Kidney (tissue), 14 donors: ENCODE data around the gene TRNT1. TPM values are rescaled to one million over a fixed set of nuclear protein-coding genes. Genes with fewer than 3 reads are reported as not detected.

Experiments used
- DNase-seq, 5 donors: peaks; one replicate each; pipeline ENCODE4 v3.0.0-alpha.2; 2013 to 2020
- FAIRE-seq: peaks from 2 replicates; lab custom pipeline; 2012; peaks lifted over from hg19 to GRCh38; lab: Jason Lieb, UNC
- H3K27ac ChIP-seq, 2 donors: one replicate each; pipeline ENCODE4 v1.7.0; 2013; ENCODE audit warnings: low read depth in 2 of 2, low read length in 2 of 2, inconsistent platforms in 1 of 2
- H3K27me3 ChIP-seq: one replicate; pipeline ENCODE4 v1.7.1; 2013; ENCODE audit warnings: low read length, inconsistent platforms; ENCODE audit not compliant: control insufficient read depth, insufficient read depth
- H3K36me3 ChIP-seq, 3 donors: one replicate each; pipeline versions ENCODE4 v1.7.0 to v1.7.1; 2013; ENCODE audit warnings: low read length in 3 of 3, control low read depth in 1 of 3, inconsistent platforms in 1 of 3; ENCODE audit not compliant: insufficient read depth in 3 of 3, control insufficient read depth in 2 of 3
- H3K4me1 ChIP-seq, 3 donors: one replicate each; pipeline versions ENCODE4 v1.7.0 to v1.7.1; 2013; ENCODE audit warnings: low read length in 3 of 3, inconsistent platforms in 1 of 3, low read depth in 1 of 3; ENCODE audit not compliant: control insufficient read depth in 2 of 3, insufficient read depth in 2 of 3
- H3K4me3 ChIP-seq, 3 donors: one replicate each; pipeline versions ENCODE4 v1.7.0 to v1.8.1; 2013; ENCODE audit warnings: low read length in 3 of 3, control low read depth in 1 of 3, inconsistent platforms in 1 of 3
- H3K9ac ChIP-seq, 3 donors: one replicate each; pipeline versions ENCODE4 v1.7.0 to v1.7.1; 2013; ENCODE audit warnings: low read length in 3 of 3, control low read depth in 1 of 3, inconsistent platforms in 1 of 3
- H3K9me3 ChIP-seq, 3 donors: one replicate each; pipeline versions ENCODE4 v1.7.0 to v1.7.1; 2013; ENCODE audit warnings: low read length in 3 of 3, control low read depth in 1 of 3, inconsistent platforms in 1 of 3; ENCODE audit not compliant: control insufficient read depth in 2 of 3, insufficient read depth in 1 of 3
- intact Hi-C: fragments of 100-400 bp; cut with DNase I; formaldehyde crosslinking; loops from one replicate; pipeline ENCODE4 v1.11.1; 2022
- polyA plus RNA-seq: library from polyadenylated mRNA; stranded (reverse); fragments of 350-450 nt; fragmentation: Illumina TruSeq; extraction: RNeasy Lipid Tissue Mini Kit (QIAGEN cat#74804); gene quantifications from one replicate; pipeline ENCODE4 v1.2.3, GENCODE V29; 2014; ENCODE audit warnings: low read depth, low replicate concordance; ENCODE audit not compliant: insufficient read depth
- total RNA-seq: library from RNA; stranded (reverse); fragmentation: NEBNext Ultra II Directional; extraction: Animal tissue kit (Norgen Biotek cat#: 25700); gene quantifications from one replicate; pipeline ENCODE4 v1.2.1, GENCODE V29; 2021
- TF ChIP-seq, protein P1 (sequence below): IDR thresholded peaks from 3 replicates; pipeline ENCODE4 v1.5.1; 2012; ENCODE audit warnings: mild to moderate bottlenecking, moderate library complexity, borderline replicate concordance; ENCODE audit not compliant: insufficient read depth; ENCODE audit errors: extremely low read depth
- donor health status: control.
- donor health status: control.
- donor health status: control.
- donor health status: control.
- donor health status: control.
- donor health status: DM: yes; HTN: yes; CAD: no.
- donor health status: Normal renal cell carcinoma (clear cell type).

The TRNT1 gene
- total and polyA plus RNA-seq, 2 donors from 2014 or later = 17.5 to 27.3 TPM

DNA sequence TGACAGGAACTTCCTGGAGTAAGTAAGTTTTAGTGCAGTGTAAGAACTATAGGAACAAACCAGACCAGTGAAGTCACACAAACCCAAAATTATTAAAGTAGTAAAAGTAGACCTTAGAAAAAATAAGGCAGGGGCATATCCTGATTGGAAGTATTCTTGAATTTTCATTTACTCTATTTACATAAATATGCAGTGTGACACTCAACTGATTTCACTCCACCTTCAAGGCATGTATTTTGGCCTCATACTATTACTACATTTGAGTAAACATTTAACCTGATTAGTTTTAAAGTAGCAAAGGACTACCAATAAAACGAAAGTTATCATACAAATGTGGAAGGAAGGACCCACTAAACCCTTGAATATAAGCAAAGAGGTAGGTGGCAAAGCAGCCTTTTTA lies 22.8 kb downstream of the TRNT1 start:
- no peak for FAIRE-seq
- Histone ChIP-seq H3K27ac (no peak overlapping the region), H3K9me3 (no peaks in the 10 kb centered on the region), H3K4me1 (no peaks in the 10 kb centered on the region), H3K9ac (no peak overlapping the region), H3K36me3 (peaks cover 12 to 58% (median 27%) of the 10 kb centered on the region in 3 donors), H3K27me3 (no peaks in the 10 kb centered on the region), H3K4me3 (no peak overlapping the region)
- TF ChIP-seq, protein P1, sequence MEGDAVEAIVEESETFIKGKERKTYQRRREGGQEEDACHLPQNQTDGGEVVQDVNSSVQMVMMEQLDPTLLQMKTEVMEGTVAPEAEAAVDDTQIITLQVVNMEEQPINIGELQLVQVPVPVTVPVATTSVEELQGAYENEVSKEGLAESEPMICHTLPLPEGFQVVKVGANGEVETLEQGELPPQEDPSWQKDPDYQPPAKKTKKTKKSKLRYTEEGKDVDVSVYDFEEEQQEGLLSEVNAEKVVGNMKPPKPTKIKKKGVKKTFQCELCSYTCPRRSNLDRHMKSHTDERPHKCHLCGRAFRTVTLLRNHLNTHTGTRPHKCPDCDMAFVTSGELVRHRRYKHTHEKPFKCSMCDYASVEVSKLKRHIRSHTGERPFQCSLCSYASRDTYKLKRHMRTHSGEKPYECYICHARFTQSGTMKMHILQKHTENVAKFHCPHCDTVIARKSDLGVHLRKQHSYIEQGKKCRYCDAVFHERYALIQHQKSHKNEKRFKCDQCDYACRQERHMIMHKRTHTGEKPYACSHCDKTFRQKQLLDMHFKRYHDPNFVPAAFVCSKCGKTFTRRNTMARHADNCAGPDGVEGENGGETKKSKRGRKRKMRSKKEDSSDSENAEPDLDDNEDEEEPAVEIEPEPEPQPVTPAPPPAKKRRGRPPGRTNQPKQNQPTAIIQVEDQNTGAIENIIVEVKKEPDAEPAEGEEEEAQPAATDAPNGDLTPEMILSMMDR = no peak
- no peak for DNase-seq
- intact Hi-C loops = no loop called here

DNA sequence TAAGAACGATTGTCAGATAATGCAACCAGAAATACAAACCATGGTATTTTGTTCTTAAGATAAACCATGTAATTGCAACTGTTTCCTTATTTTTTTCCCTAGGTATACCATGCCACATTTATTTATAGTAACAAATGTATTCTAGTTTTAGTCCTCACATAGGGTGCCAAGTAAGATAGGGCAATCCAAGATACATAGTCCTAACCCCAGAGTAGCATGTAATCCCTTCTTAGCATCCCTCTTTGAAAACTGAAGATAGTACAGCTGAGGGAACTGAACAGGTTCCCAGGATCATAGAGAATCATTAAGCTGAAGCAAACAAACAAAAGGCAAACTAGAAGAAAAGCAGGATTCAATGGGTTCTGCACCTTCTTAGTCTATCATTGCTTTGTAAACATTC lies 24.8 kb downstream of the TRNT1 start:
- H3K27me3 ChIP-seq = no peaks in the 10 kb centered on the region
- intact Hi-C loops = no loop called here
- no peak overlapping the region for H3K4me3 ChIP-seq
- no peaks in the 10 kb centered on the region for H3K9me3 ChIP-seq
- no peaks in the 10 kb centered on the region for H3K4me1 ChIP-seq
- H3K36me3 ChIP-seq = peaks cover 9 to 60% (median 30%) of the 10 kb centered on the region in 3 donors
- TF ChIP-seq, protein P1 = no peak
- H3K27ac ChIP-seq = no peak overlapping the region
- DNase-seq = no peak
- FAIRE-seq = no peak
- no peak overlapping the region for H3K9ac ChIP-seq

DNA sequence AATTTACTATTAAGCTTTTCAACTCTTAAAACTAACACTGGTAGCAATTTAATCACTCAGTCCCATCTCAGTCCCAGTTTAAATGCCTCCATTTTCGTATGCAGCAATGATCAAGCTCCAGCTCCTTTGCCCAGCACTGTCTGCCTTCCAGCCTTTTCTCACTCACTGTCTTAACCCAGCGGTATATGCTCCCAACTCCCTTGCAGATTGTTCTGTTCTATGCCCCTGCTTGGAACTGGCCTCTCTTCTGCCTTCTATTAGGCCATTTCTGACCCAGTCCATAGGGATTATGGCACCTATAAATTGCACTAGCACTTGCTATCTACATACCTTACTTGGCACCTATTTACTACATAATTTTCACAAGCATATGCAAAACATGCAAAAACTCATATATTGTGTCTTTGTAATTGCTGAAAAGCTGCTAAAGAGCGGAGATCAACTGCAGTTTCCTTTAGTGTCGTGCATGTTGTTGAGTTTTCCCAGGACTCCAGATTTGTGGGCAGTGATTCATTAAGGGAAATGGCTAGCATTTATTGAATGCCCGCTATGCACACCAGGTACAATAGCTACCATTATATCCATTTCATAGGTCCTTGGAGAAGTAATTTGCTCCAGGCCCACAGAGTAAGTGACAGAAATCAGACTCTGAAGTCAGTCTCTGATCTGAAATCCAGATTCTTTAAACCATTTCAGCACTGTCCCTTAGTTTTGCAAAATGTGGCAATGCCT lies 28.3 kb downstream of the TRNT1 start:
- TF ChIP-seq, protein P1 = no peak
- DNase-seq (no peak), FAIRE-seq (no peak)
- no peaks in the 10 kb centered on the region for H3K27me3 ChIP-seq
- no peak overlapping the region for H3K4me3 ChIP-seq
- no peak overlapping the region for H3K27ac ChIP-seq
- no peak overlapping the region for H3K9ac ChIP-seq
- intact Hi-C loops = no loop called here
- peaks cover 8 to 62% (median 24%) of the 10 kb centered on the region in 3 donors for H3K36me3 ChIP-seq
- H3K4me1 ChIP-seq = no peaks in the 10 kb centered on the region
- H3K9me3 ChIP-seq = no peaks in the 10 kb centered on the region

DNA sequence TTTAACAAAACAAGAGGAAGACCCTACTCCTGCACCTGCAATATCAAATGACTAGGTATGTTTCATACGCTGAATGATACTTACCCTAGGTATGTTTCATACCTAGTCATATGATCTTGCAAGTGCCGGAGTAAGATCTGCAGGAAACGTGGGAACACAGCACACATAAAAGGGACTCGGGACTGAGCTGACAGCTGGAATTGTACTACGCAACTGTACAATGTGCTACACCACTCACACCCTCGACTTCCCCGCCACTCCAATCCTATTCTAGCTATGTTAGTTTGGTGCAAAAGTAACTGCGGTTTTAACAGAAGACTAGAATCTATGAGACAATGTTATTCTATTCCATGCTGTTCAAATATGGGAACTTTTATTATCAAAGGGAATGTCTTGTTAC lies 30.7 kb downstream of the TRNT1 start:
- FAIRE-seq = no peak

More for the DNA sequence above, 30.7 kb downstream of the TRNT1 start:
- TF ChIP-seq, protein P1 = no peak
- Histone ChIP-seq H3K27me3 (no peaks in the 10 kb centered on the region), H3K4me1 (no peaks in the 10 kb centered on the region), H3K4me3 (no peak overlapping the region), H3K36me3 (peaks cover 5 to 46% (median 21%) of the 10 kb centered on the region in 3 donors), H3K27ac (no peak overlapping the region), H3K9me3 (no peaks in the 10 kb centered on the region), H3K9ac (no peak overlapping the region)
- DNase-seq = no peak
- intact Hi-C loops = no loop called here
